HG03175 (cell line): ENCODE data around the gene TIAM2.

Experiments
- ATAC-seq: cut with Tn5 transposase; IDR thresholded peaks from one replicate; pipeline ENCODE4 v1.9.1; 2021; ENCODE audit warnings: mild to moderate bottlenecking, moderate library complexity; ENCODE audit not compliant: unreplicated experiment

TIAM2 gene

DNA sequence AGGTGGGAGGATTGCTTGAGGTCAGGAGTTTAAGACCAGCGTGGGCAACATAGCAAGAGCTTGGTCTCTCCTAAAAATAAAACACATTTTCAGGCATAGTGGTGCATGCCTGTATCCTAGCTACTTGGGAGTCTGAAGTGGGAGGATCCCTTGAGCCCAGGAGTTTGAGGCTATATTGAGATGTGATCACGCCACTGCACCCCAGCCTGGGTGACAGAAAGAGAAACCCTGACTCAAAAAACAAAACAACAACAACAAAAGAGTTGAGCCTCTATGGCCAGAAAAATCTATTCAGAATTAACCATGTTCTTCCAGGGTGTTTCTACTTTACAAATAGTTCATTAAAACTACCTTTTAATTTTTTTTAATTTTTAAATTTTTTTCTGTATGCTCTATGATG is 60.6 kb downstream of the TIAM2 start:
- no peak for ATAC-seq

DNA sequence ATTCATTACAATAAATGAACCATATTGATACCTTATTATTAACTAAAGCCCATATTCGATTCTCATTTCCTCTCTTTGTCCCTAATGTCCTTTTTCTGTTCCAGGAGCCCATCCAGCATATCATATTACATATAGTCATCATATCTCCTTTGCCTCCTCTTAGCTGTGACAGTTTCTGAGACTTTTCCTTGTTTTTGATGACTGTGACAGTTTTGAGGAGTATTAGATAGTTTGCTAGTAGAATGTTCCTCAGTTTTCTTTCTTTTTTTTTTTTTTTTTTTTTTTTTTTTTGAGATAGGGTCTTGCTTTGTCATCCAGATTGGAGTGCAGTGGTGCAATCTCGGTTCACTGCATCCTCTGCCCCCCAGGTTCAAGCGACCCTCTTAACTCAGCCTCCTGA is 61.6 kb downstream of the TIAM2 start:
- ATAC-seq = no peak

DNA sequence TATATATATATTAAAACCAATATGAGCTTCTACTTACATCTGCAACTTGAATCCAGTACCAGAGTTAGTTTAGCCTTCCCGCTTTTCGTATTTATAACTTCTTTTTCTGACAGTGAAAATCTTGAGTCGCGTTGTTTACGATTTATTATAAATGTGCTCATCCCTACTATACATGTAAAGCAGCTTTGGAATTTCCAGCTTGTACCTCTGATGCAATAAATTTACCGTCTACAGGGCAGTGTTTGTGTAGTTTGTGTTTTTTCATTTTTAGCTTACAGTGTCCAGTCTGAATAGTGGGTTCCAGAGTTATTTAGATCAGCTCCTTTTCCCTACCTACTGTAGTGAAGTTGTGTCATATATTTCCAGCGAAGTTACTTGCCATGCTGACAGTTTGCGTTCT is 66.3 kb downstream of the TIAM2 start:
- ATAC-seq = no peak

DNA sequence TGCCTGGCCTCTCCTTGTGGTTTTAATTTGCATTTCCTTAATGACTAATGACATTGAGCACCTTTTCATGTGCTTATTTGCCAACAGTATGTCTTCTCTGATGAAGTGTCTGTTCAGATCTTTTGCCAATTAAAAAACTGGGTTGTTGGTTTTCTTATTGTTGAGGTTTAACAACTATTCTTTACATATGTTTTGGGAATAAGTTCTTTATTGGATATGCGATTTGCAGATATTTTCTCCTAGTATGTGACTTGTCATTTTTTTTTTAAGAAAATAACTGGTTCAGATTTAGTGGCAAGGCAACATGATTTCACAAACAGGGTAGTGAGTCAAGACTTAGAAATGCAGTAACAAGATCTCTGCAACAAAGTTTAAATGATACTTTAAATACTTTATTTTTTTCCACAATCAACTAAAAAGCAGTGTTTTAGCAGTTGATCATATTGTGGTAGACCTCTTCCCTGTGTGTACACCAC is 67.8 kb downstream of the TIAM2 start:
- no peak for ATAC-seq

DNA sequence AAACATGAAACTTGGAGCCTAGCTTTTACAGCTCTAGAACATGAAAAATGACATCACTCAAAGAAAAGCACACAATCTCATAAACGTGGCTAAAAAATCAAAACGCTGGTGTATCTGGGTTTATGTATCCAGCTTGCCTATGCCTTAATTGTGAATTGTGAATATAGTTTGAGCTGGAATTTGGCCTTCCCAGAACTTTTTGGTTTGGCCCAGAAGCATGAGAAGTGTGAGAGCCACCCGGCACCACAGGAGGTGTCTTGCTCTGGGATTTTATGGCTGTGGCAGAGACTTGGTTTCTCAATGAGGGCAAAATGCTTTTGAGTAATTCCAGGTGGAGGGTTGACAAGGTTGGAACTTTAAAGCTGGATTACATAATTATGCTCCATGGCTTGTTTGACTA is 69.2 kb downstream of the TIAM2 start:
- no peak for ATAC-seq

DNA sequence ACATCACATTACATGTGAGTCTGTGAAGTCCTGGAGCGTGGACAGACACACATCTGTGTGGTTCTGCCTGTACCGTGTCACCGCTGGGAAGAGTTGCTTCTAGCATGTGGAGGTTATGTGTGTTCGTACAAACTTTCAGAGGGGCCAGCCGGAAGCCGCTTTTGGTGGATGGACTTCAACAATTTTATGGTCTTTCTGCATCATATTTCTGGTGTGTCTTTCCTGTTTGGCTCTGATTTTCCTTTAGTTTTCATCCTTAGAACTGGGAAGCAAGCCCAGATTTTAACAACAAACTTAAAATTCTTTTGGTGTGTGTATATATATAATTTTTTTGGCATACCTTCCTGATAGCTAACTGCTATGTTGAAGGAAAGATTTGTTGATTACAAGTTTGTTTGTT is 71.2 kb downstream of the TIAM2 start:
- no peak for ATAC-seq

DNA sequence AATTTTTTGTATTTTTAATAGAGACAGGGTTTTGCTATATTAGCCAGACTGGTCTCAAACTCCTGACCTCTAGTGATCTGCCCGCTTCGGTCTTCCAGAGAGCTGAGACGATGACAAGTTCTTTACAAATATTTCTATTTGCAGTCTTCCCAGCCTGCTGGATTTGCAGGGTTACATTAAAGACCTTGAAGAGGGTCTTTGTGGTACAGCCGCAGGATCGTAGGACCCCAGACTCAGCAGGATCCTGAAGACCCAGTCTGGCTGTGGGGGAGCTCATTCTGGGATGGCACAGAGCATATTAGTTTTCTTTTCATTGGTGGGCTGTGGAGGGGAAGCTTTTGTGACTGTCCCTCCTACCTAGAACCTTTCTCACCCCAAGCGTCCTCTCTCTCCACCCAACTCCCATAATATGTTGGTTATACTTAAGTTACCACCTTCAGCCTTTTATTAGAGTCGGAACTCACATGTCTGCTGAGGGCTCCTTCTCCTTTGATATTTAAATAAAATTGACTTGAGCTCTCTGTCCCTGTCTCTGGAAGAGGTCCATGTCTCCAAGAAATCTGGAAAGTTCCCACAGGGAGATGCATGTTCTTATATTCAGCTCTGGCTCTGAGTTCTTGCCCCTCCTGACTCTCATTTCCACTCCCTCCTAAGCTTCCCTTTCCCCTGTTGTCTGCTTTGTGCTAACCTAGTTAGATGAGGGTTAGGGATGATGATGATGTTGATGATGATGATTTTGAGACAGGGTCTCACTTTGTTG is 72.0 kb downstream of the TIAM2 start:
- ATAC-seq = no peak

DNA sequence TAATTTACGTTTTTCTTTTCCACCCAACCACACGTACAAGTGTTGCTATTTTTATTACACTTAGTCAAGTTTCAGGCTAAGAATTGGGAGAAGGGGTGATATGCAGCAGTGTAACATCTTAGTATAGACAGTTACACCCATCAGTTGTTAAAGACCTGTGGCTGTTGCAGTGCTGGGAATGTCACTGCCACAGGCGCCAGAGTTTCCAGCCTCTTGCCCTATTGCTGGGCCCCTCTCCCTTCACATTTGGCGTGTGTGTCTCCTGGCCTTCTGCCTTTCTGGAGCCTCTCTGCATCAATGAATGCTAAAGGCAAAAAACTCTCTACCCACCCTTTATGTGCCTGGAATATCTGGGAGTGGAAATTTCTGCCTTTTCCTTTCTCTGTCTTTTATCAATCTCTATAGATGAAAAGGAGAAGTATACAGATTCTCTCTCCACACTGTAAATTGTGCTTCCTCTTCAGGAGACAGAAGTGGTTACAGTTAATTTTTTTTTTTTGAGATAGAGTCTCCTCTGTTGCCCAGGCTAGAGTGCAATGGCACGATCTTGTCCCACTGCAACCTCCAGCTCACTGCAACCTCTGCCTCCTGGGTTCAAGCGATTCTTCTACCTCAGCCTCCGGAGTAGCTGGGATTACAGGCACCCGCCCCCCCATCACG is 73.0 kb downstream of the TIAM2 start:
- no peak for ATAC-seq

DNA sequence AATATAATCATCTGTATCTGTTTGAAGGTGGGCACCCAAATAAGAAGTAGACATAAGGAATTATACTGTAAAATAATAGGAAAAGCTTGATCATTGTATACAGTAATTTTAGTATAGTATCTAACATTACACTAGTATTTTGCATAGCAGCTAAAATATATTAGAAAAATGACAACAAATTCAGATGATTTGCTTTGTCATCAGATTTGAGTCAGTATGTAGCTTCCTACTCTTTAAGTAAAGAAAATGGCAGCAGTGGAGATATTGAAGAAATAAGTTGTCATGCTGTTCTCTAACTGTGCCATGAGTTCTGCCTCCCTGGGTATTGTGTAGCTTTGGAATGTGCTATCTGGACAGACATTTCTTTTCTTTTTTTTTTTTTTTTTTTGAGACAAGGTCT is 74.4 kb downstream of the TIAM2 start:
- ATAC-seq = no peak

DNA sequence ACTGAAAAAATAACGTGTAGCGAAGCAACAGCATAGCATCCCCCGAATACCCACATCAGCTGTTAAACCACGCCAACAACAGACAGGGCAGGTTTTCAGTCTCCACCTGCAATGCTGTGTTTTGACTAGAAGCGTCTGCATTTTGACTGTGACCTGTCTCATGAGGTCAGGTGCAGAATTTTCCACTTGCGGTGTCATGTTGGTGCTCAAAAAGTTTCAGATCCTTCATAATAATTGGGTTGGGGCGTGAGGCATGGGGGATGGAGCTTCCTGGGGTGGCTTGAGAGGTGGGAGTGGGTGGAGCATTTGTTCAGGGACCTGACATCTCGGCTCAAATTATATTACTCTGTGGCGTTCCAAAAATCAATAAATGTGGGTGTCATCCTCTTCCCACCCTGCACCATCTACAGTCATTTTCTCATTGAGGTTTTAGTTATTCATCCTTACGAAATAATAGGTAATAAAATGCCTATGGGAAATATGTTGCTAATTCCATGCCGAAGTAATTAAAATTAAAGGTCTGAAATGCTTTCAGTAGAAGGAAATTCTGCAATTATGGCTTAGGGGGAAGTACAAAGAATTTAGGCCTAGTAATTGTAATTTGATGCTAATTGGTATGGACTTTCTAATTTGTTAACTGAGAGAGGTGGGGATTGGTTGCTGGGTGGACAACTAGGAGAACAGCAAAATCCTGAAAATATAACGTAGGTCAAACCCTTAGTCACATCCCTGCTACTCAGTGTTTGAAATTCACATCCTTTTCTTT is 81.0 kb downstream of the TIAM2 start:
- ATAC-seq = no peak

DNA sequence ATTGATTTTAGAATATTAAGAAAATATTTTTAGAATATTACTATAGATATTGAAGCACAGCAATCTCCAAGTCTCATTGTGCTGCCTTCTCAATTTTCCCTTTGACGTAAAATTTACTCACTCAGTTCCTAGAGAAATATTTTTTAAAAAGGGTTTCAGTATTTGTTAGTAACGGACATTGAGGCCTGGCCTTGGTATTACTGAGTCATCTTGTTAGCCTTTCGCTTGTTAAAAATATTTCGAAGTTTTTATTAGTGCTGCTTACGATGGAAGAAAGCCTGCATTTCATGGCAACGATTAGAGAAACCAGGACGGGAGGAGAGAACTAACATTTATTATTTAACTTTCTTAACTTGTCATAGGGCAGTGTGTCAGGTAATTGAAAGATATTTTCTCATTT is 82.2 kb downstream of the TIAM2 start:
- ATAC-seq = no peak

DNA sequence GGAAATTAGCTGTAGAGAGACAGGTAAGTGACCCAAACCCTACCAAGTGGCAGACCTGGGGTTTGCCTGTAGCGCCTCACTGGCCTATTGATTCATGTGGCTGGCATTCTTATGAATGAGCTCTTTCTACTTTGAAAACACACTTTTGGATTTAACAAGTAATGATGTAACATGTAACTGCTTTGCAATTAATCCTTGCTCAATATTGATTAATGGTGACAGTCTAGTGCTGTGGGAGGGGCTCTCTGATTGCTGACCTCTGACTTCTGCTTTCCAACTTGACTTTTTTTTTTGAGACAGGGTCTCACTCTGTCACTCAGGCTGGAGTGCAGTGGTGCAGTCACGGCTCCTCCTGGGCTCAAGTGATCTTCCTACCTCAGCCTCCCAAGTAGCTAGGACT is 82.7 kb downstream of the TIAM2 start:
- ATAC-seq = no peak

DNA sequence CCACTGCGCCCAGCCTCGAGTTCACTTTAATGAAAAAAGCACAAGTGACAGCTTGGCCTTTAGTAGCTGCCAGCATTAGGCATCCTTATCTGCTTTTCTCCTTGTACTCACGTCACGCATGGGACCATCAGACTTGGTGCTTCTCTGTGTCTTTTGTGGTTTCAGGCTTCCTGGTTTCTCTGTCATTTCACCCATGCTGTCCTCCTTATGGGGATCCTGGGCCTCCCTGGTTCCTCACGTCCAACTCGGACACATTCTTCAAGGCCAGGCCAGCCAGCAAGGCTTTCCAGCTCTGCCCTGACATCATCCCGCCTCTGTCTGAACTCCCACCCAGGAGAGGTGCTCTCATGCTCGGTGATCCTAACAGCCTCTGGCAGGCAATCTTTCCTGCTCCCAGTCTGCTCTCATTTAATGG is 83.2 kb downstream of the TIAM2 start:
- ATAC-seq = no peak

DNA sequence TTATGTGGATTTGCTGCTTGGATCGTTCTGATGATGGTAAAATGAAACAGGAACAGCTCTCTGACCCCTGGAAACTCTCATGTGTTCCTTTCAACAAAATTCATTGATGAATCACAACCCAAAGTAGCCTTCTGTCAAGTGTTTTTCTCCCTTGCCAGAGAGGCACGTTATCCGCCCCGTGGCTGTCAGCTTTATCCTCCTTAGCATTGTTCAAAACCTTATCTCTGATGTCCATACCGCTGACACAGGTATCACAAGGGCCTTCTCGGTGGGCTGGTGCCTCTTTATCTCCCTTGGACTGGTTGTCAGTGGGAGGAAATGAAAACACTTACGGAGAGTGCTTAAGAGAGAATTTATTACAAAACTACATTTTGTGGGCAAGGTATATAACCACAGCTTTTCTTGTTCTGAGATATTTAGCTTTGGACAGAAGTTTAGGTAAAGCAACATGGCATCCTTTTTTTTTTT is 84.9 kb downstream of the TIAM2 start:
- peak; percentile 49 for ATAC-seq

DNA sequence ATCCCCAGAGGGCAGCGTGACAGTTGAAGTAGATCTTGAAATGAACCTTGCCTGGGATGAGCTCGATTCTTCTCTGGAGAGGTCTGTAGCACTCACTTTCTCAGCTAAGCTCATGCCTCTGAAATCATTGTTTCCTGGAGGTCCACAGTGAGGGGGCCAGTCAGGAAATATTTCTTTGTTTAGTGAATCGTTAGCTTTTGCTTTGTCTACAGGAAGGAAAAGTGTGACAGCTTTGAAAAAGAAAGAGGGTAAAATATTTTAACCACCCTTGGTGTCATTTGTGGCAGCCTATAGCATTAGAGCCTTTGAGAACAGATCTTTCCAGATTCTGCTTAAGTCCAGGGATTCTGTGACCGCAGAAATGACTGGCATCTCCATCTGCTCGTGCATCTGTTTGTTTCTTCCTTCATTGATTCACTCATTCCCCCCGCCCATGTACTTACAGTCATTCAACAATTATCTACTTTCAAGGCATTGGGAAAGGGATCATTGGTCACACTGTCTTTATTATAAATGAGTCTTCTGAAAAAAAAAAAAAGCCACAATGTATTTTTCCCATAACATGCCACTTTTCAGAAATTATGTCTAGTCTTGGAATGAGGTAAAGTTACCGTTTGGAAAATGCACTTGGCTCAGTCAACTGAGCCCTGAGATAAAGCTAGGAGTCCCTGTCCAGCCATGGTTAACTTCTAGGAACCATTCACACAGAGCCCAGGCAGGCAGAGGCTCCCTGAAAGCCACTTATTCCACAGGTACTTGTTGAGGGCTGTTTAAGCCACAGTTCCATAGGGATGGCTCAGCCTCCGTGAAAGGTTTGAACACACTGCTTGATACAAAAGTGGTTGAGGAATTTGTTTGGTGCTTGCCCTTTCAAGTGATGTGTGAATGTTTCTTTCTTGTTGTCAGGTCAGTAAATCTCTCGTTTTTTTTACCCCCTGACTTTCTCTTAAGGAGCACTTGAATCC is 86.0 kb downstream of the TIAM2 start:
- ATAC-seq = no peak

DNA sequence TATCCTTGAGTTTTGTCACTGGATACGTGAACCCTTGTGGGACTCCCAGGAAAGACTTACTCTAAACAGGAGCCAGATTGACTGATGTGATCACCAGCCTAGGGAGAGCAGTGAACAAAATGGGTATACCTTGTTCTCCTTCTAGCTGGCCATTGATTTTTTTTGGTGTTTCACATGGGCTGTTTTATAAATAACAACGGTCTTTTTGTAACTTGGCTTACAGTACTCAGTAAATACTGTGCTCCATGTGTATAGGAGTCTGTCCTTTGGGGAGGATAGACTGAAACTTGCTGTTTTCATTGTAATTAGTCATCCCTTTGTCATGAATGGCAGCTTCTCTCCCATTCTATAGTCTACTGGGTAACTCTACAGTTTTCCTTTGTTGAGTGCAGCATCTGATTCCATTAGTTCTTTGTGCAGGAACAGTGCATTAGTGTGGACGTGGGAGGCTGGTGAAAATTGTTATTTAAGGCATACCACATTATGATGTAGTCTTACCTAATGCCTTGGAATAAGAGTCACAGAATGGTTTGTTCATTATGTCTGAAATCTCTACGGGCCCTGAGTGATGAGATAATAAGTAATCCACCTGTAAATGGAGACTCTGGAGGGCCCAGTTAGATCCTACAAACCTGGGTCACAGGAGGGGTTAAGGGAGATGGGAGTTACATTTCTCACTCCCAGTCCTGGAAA is 89.5 kb downstream of the TIAM2 start:
- no peak for ATAC-seq

DNA sequence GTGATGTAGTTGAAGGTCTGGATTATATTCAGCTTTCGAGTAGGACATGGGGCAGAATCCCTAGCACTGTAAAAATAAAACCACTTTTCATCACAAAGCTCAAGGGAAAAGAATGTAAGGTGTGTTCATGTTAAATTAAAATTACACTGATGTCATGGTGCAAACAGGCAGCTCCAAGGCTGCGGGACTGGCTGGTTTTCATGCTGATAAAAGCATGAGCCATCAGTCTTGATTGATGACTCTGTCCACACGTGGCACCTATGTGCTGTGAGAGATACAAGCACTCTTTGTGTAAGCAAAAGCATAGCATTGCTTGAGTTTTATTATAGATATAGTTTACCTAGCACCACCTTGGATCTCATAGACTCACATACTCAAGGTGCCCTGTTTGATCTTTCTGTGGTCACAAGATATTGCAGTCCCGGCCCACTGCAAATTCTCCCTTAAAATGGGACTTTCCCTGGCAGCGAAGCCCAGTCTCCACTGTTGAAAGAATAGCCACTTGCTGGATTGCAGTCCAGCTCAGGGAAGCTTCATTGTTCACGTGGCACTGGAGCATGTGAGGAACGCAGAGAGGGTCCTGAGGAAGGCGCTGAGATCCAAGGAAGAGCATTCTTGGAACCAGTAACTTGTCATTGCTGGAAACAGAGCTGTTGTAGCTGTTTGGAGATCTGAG is 90.6 kb downstream of the TIAM2 start:
- no peak for ATAC-seq

DNA sequence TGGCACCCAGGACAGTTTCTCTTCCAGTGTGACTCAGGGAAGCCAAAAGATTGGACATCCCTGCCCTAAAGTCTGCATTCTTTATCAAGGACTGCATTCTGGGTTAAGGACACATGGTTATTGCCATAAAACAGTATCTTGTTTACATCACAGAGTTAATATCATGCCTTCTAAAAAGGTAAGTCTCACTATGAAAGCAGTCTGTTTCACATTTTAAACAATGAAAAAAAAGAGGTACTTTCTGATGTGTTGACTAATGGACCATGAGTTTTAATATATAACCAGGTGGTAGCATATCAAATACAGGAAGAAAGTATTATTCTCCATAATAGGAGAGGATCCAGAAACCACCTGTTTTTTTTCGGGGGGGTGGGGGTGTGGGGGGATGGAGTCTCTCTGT is 93.7 kb downstream of the TIAM2 start:
- peak; percentile 50 for ATAC-seq

DNA sequence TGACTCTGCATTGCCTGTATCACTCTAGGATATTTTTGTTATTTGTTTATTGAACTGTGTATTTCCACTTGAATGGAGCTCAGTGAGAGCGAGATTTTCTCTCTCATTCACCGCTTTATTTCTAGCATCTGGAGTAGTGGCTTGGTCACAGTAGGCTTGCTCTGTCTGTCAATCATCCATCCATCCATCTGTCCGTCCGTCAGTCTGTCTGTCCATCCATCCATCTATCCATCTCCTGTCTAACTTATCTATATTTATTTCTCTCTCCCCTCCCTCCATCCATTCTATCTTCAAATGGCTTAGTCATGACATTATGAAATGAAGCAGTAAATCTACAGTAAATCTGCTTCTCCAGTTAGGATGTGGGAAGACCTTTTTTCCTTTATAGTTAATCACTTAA is 94.6 kb downstream of the TIAM2 start:
- no peak for ATAC-seq
